HCT116 (cell line): ENCODE measurements around the gene EFCAB7.
"Not testable (repeated sequence)": the region's sequence is repeated elsewhere in the genome, so short reads cannot be mapped to it uniquely, and the experiment has no call there.

ENCODE experiments used
- ELF1 ChIP-seq: IDR thresholded peaks from 2 replicates; pipeline ENCODE4 v1.6.1; 2012; ENCODE audit warnings: low read depth, borderline replicate concordance
- EZH2 ChIP-seq: fragments of 200-600 bp; sonication (generic); IDR thresholded peaks from 2 replicates; pipeline ENCODE4 v1.6.1; 2017; ENCODE audit warnings: antibody characterized with exemption, mixed run types
- EZH2phosphoT487 ChIP-seq: fragments of 200-600 bp; IDR thresholded peaks from 2 replicates; pipeline ENCODE4 v1.6.1; 2018; ENCODE audit warnings: antibody characterized with exemption, borderline replicate concordance
- POLR2A ChIP-seq: IDR thresholded peaks from 2 replicates; pipeline ENCODE4 v1.7.0; 2011; ENCODE audit warnings: borderline replicate concordance; ENCODE audit not compliant: insufficient read depth, insufficient read length; ENCODE audit errors: extremely low read depth
- POLR2AphosphoS5 ChIP-seq: IDR thresholded peaks from 2 replicates; pipeline ENCODE4 v1.6.1; 2011; ENCODE audit warnings: mild to moderate bottlenecking, low read depth, low read length, moderate library complexity
- RAD21 ChIP-seq: IDR thresholded peaks from 2 replicates; pipeline ENCODE4 v1.6.1; 2012; ENCODE audit warnings: low read depth, mild to moderate bottlenecking
- SIN3A ChIP-seq: IDR thresholded peaks from 2 replicates; pipeline ENCODE4 v1.6.1; 2012; ENCODE audit warnings: low read depth
- SRF ChIP-seq: IDR thresholded peaks from 2 replicates; pipeline ENCODE4 v1.6.1; 2012; ENCODE audit warnings: low read depth
- YY1 ChIP-seq: IDR thresholded peaks from 2 replicates; pipeline ENCODE4 v1.6.1; 2011; ENCODE audit warnings: low read length, low read depth, moderate library complexity, mild to moderate bottlenecking; ENCODE audit not compliant: insufficient replicate concordance; ENCODE audit errors: extremely low read depth
- ZBTB33 ChIP-seq: IDR thresholded peaks from 2 replicates; pipeline ENCODE4 v1.6.1; 2011; ENCODE audit warnings: mild to moderate bottlenecking, low read length, moderate library complexity; ENCODE audit not compliant: insufficient replicate concordance; ENCODE audit errors: extremely low read depth
- ZNF274 ChIP-seq: fragments of 200-500 bp; sonication (Bioruptor generic); IDR thresholded peaks from 2 replicates; pipeline ENCODE4 v1.6.1; 2014; ENCODE audit warnings: mild to moderate bottlenecking, low read depth, low read length, inconsistent platforms
- TF ChIP-seq, protein P1 (sequence below), 3 experiments: fragments of 200-600 bp in 1 of 3; sonication (generic) in 1 of 3; IDR thresholded peaks in 2 of 3; conservative IDR thresholded peaks in 1 of 3; 2 replicates each; pipeline ENCODE4 v1.5.1; 2012 to 2017; ENCODE audit warnings: low read depth in 2 of 3, low read length in 2 of 3, antibody characterized with exemption in 1 of 3, borderline replicate concordance in 1 of 3, control low read depth in 1 of 3, mild to moderate bottlenecking in 1 of 3, mixed read lengths in 1 of 3, mixed run types in 1 of 3, moderate library complexity in 1 of 3; ENCODE audit not compliant: insufficient read depth in 1 of 3
- TF ChIP-seq, protein P2 (sequence below): IDR thresholded peaks from 2 replicates; pipeline ENCODE4 v1.6.1; 2012; ENCODE audit warnings: low read depth

DNA sequence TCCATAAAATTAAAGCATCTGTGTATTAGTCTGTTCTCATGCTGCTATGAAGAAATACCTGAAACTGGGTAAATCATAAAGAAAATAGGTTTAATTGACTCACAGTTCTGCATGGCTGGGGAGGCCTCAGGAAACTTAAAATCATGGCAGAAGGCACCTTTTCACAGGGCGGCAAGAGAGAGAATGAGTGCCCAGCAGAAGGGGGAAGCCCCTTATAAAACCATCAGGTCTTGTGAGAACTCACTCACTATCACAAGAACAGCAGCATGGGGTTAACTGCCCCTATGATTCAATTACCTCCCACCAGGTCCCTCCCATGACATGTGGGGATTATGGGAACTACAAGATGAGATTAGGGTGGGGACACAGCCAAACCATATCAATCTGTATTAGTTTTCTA, 63.0 kb downstream of the EFCAB7 start:
- TF ChIP-seq EZH2, ZBTB33, RAD21, EZH2phosphoT487, POLR2A, YY1, POLR2AphosphoS5, ZNF274, ELF1, SRF, SIN3A: not testable (repeated sequence)
- TF ChIP-seq, protein P1, sequence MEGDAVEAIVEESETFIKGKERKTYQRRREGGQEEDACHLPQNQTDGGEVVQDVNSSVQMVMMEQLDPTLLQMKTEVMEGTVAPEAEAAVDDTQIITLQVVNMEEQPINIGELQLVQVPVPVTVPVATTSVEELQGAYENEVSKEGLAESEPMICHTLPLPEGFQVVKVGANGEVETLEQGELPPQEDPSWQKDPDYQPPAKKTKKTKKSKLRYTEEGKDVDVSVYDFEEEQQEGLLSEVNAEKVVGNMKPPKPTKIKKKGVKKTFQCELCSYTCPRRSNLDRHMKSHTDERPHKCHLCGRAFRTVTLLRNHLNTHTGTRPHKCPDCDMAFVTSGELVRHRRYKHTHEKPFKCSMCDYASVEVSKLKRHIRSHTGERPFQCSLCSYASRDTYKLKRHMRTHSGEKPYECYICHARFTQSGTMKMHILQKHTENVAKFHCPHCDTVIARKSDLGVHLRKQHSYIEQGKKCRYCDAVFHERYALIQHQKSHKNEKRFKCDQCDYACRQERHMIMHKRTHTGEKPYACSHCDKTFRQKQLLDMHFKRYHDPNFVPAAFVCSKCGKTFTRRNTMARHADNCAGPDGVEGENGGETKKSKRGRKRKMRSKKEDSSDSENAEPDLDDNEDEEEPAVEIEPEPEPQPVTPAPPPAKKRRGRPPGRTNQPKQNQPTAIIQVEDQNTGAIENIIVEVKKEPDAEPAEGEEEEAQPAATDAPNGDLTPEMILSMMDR (IDR thresholded peaks at IDR 0.05 in 2 of 3, conservative IDR thresholded peaks at IDR 0.05 in 1 of 3; ENCODE audit: borderline replicate concordance in 1 of 3, insufficient read depth in 1 of 3, low read depth in 2 of 3, low read length in 2 of 3): not testable (repeated sequence)
- TF ChIP-seq, protein P2, sequence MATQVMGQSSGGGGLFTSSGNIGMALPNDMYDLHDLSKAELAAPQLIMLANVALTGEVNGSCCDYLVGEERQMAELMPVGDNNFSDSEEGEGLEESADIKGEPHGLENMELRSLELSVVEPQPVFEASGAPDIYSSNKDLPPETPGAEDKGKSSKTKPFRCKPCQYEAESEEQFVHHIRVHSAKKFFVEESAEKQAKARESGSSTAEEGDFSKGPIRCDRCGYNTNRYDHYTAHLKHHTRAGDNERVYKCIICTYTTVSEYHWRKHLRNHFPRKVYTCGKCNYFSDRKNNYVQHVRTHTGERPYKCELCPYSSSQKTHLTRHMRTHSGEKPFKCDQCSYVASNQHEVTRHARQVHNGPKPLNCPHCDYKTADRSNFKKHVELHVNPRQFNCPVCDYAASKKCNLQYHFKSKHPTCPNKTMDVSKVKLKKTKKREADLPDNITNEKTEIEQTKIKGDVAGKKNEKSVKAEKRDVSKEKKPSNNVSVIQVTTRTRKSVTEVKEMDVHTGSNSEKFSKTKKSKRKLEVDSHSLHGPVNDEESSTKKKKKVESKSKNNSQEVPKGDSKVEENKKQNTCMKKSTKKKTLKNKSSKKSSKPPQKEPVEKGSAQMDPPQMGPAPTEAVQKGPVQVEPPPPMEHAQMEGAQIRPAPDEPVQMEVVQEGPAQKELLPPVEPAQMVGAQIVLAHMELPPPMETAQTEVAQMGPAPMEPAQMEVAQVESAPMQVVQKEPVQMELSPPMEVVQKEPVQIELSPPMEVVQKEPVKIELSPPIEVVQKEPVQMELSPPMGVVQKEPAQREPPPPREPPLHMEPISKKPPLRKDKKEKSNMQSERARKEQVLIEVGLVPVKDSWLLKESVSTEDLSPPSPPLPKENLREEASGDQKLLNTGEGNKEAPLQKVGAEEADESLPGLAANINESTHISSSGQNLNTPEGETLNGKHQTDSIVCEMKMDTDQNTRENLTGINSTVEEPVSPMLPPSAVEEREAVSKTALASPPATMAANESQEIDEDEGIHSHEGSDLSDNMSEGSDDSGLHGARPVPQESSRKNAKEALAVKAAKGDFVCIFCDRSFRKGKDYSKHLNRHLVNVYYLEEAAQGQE: not testable (repeated sequence)
